ENCODE data around the gene SOCS3. TPM values are rescaled to one million over a fixed set of nuclear protein-coding genes. Genes with fewer than 3 reads are reported as not detected.

The SOCS3 gene
- total RNA-seq, 1 experiment from 2014 or later, result 103 TPM

GRCh38 chr17:78349891-78350642 lies 9.8 kb downstream of the SOCS3 start:
- no peak for ATAC-seq
- no peak for DNase-seq
- no peak overlapping the region for H3K9ac ChIP-seq (ENCODE audit: low read length)
- TF ChIP-seq EZH2phosphoT487 (IDR thresholded peaks at IDR 0.05; ENCODE audit: borderline replicate concordance, low read length) (no peak), CTCF (conservative IDR thresholded peaks at IDR 0.05; ENCODE audit: low read depth, low read length) (peak; percentile 48), EZH2 (IDR thresholded peaks at IDR 0.05; ENCODE audit: low read length, unreplicated experiment) (no peak)
- POLR2A ChIA-PET (ENCODE audit: unreplicated experiment), result no interaction called here
- no peaks in the 10 kb centered on the region for H4K20me1 ChIP-seq (ENCODE audit: low read length)
- no peak overlapping the region for H2AFZ ChIP-seq (ENCODE audit: low read length)
- no peaks in the 10 kb centered on the region for H3K36me3 ChIP-seq (ENCODE audit: low read depth, low read length)
- H3K79me2 ChIP-seq (ENCODE audit: low read length), result peaks cover 4% of the 10 kb centered on the region
- peaks cover 32% of the 10 kb centered on the region for H3K4me1 ChIP-seq (ENCODE audit: insufficient read depth, low read length)
- no peaks in the 10 kb centered on the region for H3K27me3 ChIP-seq (ENCODE audit: low read length)
- peaks cover 8% of the 10 kb centered on the region for H3F3A ChIP-seq (ENCODE audit: low read length, unreplicated experiment)
- no TSS peak for BruUV-seq (replicated peaks)
- no peaks in the 10 kb centered on the region for H3K9me2 ChIP-seq (replicated peaks; ENCODE audit: low read length)
- H3K27ac ChIP-seq (ENCODE audit: low read length), result no peak overlapping the region
- H3K9me3 ChIP-seq (ENCODE audit: low read length), result no peaks in the 10 kb centered on the region
- CTCF ChIA-PET, result no interaction called here
- no peak overlapping the region for H3K4me3 ChIP-seq (ENCODE audit: low read length)
- no peak overlapping the region for H3K4me2 ChIP-seq (ENCODE audit: low read length)
- intact Hi-C loops (cut with micrococcal nuclease), result no loop called here

- no TSS peak for BruUV-seq (replicated peaks)
- no peak for DNase-seq
- POLR2A ChIA-PET (ENCODE audit: unreplicated experiment), result no interaction called here
- Histone ChIP-seq H3K27me3 (ENCODE audit: low read length) (no peaks in the 10 kb centered on the region), H3K9ac (ENCODE audit: low read length) (no peak overlapping the region), H3F3A (ENCODE audit: low read length, unreplicated experiment) (peaks cover 10% of the 10 kb centered on the region), H4K20me1 (ENCODE audit: low read length) (no peaks in the 10 kb centered on the region), H3K27ac (ENCODE audit: low read length) (no peak overlapping the region), H3K4me2 (ENCODE audit: low read length) (no peak overlapping the region), H2AFZ (ENCODE audit: low read length) (no peak overlapping the region), H3K4me1 (ENCODE audit: insufficient read depth, low read length) (peaks cover 33% of the 10 kb centered on the region), H3K79me2 (ENCODE audit: low read length) (no peaks in the 10 kb centered on the region), H3K9me2 (replicated peaks; ENCODE audit: low read length) (no peaks in the 10 kb centered on the region), H3K4me3 (ENCODE audit: low read length) (no peak overlapping the region), H3K36me3 (ENCODE audit: low read depth, low read length) (no peaks in the 10 kb centered on the region), H3K9me3 (ENCODE audit: low read length) (no peaks in the 10 kb centered on the region)
- CTCF ChIA-PET, result interaction anchor here (0.7 kb wide), 1 partner anchor 208 kb away, joined by 3 read pairs; no protein-coding TSS in a partner anchor
- TF ChIP-seq EZH2phosphoT487 (IDR thresholded peaks at IDR 0.05; ENCODE audit: borderline replicate concordance, low read length) (no peak), CTCF (conservative IDR thresholded peaks at IDR 0.05; ENCODE audit: low read depth, low read length) (no peak), EZH2 (IDR thresholded peaks at IDR 0.05; ENCODE audit: low read length, unreplicated experiment) (no peak)
- no peak for ATAC-seq
- intact Hi-C loops (cut with micrococcal nuclease), result no loop called here
Measured at GRCh38 chr17:78348055-78348770, 11.7 kb downstream of the SOCS3 start.

- ATAC-seq (no peak), DNase-seq (no peak)
- H3K4me1 ChIP-seq (ENCODE audit: insufficient read depth, low read length), result peaks cover 37% of the 10 kb centered on the region
- H3F3A ChIP-seq (ENCODE audit: low read length, unreplicated experiment), result peaks cover 12% of the 10 kb centered on the region
- CTCF ChIA-PET, result interaction anchor here (0.7 kb wide), 1 partner anchor 207 kb away, joined by 3 read pairs; no protein-coding TSS in a partner anchor
- H3K36me3 ChIP-seq (ENCODE audit: low read depth, low read length), result no peaks in the 10 kb centered on the region
- H3K9me3 ChIP-seq (ENCODE audit: low read length), result no peaks in the 10 kb centered on the region
- H3K27ac ChIP-seq (ENCODE audit: low read length), result no peak overlapping the region
- no TSS peak for BruUV-seq (replicated peaks)
- H3K9ac ChIP-seq (ENCODE audit: low read length), result no peak overlapping the region
- intact Hi-C loops (cut with micrococcal nuclease), result no loop called here
- H3K4me3 ChIP-seq (ENCODE audit: low read length), result no peak overlapping the region
- H3K9me2 ChIP-seq (replicated peaks; ENCODE audit: low read length), result no peaks in the 10 kb centered on the region
- POLR2A ChIA-PET (ENCODE audit: unreplicated experiment), result no interaction called here
- no peaks in the 10 kb centered on the region for H3K79me2 ChIP-seq (ENCODE audit: low read length)
- H4K20me1 ChIP-seq (ENCODE audit: low read length), result no peaks in the 10 kb centered on the region
- H2AFZ ChIP-seq (ENCODE audit: low read length), result no peak overlapping the region
- no peak overlapping the region for H3K4me2 ChIP-seq (ENCODE audit: low read length)
- no peaks in the 10 kb centered on the region for H3K27me3 ChIP-seq (ENCODE audit: low read length)
- TF ChIP-seq EZH2 (IDR thresholded peaks at IDR 0.05; ENCODE audit: low read length, unreplicated experiment) (no peak), EZH2phosphoT487 (IDR thresholded peaks at IDR 0.05; ENCODE audit: borderline replicate concordance, low read length) (no peak), CTCF (conservative IDR thresholded peaks at IDR 0.05; ENCODE audit: low read depth, low read length) (no peak)
Measured at GRCh38 chr17:78347453-78347852, 12.4 kb downstream of the SOCS3 start.

All from PC-3 (cell line).